Activated naive CD4-positive, alpha-beta T cell (primary cell): ENCODE measurements around the gene PARVA.

Experiments used
- DNase-seq, 4 experiments: peaks; one replicate each; lab custom pipeline; 2025; lab: John Stamatoyannopoulos, UW

PARVA gene

DNA sequence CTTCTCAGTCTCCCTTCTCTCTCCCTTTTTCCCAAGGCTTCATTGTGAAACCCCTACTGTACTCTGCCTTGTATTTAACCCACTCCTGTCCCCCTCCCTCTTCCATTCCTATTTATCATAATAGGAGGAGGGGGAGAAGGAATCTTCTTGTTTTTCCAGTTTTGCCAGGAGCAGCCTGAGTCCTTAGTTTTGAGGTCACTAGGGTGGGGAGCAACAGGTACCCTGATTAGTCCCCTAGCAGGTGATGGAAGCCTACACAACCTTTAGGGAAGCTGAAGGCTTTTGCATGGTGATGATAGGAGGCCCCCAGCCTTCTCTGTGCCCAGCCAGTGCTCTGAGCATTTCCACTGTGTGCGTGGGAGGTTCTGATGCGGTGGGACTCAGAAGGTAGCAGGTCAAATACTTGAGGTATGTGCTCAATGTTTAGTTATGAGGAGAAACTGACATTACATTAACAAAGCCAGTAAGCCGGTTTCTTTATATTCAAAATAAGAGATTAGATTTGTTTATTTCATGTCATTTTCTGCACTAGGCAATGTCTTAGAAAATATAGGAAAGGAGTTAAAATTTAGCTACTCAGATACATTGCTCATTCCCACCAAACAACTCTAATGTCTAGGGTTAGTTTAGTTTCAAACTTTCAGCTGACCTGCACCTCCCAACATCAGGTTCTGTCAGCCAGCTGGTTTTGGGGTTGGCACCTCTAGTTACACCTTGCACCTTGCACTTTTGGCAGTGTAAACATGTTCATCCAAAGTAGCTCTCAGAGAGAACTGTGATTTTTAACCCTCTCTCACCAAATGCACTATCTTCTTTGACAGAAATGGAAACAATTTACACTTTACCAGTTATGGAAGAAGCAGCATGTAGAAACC is 26.0 kb downstream of the PARVA start:
- no peak for DNase-seq

DNA sequence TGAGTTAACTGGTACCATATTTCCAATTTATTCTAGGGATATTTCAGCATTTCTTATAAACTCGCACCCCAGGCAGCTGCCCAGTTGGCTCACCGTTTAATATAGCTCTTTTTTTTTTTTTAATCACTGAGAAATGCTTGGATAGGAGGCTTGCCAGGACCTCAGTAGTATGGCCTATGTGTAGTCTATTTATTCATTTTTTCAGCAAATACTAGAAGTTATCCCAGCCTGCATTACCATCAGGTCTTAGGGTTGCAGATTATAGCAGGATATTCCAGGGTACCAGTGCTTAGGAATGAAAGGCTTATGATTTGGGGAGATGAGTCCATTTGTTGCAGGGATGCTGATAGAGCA is 26.6 kb downstream of the PARVA start:
- no peak for DNase-seq

DNA sequence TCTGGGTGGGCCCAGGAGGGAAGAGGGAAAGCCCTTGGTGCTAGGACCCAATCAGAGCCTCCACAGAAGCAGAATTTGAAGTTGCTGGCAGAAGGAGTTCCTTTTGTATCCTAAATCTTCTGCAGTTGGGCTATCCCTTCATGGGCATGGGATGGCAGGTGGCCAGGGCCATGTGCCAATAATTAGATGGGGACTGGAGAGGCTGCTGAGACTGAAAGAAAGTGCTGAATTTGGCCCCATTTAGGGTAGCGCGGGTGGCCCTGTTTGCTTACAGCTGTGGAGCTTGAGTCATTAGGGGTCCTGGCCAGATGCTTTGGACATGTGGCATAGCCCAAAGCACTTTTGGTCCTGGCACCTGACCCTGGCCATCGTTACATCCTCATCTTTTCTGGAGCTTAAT is 27.1 kb downstream of the PARVA start:
- no peak for DNase-seq

DNA sequence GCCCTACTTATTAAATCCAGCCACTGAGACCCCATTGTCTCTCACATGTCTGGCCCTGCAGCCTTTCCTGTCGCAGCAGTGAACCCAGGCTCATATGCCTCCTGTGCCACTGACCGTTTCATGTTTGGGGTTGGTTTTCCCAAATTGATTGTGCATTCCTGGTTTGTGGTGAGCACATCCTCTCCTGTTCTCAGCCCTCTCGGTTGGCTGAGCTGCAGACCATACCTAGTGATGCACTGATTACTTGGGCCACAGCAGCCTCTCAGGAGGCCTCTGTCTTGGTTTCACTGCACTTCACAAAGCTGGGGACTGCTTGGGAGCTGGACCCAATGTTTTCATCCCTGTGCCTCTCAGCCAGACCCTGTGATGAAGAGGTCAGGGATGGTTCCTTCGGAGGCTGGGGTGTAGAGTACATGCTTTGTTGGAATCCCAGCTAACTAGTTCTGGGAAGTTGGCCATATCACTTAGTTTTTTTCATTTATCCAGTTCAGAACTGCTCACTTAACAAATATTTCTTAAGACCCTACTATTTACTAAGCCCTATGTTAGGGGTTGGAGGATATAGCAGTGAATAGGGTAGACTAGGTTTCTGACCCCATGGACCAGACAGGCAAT is 30.9 kb downstream of the PARVA start:
- DNase-seq: no peak

DNA sequence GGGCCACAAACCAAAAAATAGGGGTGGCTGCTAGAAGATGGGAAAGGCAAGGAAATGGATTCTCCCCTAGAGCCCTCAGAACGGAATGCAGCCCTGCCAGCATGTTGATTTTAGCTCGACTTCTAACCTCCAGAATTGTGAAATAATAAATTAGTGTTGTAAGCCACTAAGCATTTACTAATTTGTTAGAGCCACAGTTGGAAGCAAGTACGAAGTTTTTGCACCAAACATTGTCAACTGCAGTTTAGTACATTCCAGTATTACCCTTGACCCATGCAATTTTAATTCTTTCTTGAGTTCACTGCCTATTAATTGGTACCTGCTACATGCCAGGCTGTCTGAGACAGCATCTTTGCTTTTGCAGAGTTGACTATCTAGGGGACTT is 32.2 kb downstream of the PARVA start:
- no peak for DNase-seq

DNA sequence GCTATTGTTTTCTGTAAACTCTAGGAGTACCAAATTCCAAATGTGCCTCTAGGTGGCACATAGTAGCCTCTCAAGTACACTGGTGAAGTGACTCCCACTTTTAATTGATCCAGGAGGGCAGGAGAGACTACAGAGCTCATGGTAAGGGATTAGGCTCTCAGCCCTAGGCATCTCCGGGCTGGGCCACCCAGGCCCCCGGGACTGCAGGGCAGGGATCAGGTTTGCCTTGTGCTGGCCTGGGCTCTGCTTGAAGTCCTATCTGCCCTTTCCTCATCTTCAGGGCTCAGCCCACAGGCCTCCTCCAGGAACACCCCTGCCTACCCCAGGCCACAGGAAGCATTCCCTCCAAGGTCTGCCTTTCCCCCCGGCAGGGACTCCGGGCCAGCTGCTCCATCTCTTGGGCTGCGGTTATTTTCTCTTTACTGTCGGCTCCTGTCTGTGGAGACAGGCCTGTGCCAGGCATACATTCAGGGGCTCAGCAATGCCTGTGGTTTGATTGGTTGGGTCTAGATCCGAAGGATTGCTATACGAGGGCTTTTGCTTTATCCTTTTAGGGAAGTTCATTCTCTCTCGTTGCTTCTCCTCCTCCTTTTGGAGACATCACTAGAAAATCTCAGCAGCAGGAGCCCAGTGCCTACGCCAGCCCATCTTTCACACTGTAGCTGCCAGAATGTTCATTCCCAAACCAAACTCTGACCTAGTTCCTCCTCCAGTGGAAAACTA is 32.8 kb downstream of the PARVA start:
- DNase-seq: no peak

DNA sequence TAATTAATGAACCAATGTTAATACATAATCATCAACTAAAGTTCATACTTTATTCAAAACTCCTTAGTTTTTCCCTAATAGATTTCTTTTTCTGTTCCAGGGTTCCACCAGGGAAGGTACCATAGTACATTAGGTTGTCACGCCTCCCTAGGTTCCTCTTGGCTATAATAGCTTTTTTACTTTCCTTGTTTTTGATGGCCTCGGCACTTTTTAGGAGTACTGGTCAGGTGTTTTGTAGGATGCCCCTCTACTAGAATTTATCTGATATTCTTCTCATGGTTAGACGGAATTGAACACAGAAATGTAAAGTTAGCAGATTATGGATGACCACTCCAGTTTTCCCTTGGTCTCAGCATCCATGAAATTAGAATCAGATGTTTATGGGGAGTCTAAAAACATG is 34.0 kb downstream of the PARVA start:
- no peak for DNase-seq

DNA sequence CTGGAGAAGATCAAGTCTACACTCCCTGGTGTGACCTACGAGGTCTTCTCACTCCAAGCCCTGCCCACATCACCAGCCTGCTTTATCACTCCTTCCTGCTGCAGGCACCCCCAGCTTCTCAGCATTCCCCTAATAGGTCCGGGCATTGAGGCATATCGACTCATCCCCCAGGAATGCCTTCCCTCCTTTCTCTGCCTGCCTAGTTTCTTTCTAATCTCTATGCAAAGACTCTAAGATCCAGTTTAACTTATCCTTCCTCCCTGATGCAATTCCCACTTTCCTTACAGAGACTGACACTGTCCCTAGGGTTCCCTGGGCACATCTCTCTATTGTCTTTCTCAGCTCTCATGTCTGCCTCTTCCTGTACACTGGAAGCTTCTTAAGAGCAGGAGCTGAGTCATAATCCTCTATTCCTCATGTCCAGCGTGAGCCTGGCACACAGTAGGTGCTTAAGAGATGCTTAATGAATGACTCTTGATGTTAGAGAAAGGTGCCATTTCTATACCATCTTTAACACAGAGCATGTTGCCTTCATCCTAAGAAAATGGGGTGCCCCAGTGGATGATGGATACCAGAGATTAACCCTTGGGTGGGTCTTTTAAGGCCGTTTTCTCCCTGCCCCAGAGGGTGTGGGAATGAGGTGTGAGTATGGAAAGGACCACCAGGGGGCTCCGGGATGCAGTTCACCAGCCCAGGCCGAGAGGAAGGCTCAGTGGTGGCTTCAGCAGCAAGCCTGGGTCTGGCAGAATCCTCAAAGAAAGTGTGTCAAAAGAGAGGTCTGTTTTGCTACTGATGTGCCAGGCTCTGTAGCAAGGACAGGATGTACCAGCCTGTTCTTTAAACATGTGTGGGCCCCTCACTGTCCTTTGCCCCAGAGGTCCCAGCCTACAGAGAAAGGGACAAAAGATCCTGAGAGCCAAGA is 34.7 kb downstream of the PARVA start:
- no peak for DNase-seq

DNA sequence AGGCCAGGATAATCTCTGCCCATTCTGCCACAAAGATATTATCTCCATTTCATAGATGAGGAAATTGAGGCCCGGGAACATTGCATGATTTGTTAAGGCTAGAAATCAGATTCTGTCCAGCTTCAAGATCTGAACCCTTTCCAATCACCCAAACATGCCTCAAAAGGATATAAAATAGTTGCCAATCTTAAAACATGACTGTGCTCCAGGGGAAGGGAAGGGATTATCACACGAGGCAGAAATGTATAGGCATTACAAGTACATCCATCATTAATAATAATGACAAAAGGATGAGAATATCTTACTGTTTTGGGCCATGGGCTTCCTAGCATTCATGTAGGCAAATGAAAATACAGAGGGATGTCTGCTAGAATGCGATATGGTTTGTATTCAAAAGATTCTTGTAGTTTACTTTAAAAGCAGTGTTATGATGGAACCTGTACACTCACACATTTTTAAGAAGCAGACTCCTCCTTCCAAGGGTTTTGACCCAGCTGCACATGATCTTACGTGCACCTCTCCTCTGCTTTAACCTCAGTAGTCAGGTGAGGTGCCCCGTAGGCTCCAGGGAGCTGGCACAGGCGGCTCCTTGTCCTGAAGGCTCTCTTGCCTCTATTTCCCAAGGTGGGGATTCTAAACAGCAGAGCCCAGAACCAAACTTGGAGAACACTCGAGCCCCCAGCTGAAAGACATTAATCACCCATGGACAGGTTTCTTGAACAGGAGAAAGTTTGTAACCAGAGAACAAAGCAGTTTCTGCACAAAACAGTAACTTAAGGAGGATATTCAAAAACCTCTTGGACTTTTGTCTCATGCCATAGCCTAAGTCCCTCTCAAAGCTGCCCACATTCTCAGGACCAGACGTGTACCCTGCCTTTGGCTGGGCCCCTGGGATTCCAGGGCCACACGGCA is 36.0 kb downstream of the PARVA start:
- no peak for DNase-seq

DNA sequence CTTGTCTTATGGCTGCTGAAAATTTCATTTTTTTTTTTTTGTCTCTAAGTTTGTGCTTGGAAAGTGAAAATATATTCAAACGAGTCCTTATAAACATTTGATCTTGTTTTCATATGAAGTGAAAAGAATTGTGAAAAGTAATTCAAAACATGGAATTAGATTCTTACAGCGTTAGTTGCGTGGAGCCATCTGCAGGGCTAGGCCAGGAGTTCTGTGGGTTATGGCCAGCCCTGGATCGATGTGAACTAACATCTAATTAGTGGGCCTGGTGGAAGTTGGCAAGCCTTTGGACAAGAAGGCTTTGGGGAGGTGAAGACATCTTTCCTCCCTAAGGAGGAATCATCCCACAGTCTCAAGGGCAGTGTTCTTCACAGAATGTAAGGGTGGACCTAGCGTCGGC is 37.2 kb downstream of the PARVA start:
- no peak for DNase-seq

DNA sequence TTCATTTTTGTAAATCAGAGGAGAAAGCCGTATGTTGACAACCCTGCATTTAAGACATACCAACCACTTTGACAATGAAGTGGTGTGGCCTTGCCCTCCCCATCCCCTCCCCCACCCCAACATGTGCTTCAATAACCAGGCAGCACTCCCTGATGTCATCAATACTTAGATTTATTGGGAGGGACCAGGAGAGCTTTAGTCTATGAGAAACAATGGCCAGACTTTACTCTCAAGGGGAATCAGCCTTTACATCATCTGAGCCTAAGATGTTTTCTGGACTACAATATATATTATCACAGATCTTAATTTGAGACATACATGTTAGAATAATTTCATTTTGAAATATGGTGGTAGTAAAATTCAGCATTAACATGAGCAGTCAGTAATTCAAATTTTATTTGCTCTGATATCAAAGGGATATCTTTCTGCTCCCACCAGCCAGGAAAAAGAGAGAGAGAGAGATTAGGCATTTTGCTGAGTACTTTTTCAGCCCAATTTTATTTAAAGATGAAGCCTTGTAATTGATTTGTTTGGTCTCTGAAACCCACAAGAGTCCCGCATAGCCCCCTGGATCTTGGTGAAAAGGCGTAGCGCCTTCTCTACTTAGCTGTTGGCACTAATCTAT is 38.1 kb downstream of the PARVA start:
- DNase-seq: no peak

DNA sequence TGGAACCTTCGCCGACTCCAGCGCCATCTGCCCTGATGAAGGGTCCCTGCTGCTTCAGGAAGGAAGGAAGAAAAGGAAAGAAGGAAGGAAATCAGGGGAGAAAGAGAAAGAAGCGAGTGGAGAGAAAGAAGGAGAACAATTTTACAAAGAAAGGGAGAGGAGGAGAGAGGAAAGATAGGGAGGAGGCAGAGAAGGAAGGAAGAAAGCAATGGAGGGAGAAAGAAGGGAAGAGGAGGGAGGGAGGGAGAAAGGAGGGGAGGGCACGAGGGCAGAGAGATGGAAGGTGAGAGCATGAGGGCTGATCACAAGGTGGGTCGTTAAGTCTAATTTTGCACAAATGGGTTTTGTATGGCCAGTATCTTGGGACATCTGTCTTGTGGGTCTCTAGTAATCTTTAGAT is 39.2 kb downstream of the PARVA start:
- no peak for DNase-seq

DNA sequence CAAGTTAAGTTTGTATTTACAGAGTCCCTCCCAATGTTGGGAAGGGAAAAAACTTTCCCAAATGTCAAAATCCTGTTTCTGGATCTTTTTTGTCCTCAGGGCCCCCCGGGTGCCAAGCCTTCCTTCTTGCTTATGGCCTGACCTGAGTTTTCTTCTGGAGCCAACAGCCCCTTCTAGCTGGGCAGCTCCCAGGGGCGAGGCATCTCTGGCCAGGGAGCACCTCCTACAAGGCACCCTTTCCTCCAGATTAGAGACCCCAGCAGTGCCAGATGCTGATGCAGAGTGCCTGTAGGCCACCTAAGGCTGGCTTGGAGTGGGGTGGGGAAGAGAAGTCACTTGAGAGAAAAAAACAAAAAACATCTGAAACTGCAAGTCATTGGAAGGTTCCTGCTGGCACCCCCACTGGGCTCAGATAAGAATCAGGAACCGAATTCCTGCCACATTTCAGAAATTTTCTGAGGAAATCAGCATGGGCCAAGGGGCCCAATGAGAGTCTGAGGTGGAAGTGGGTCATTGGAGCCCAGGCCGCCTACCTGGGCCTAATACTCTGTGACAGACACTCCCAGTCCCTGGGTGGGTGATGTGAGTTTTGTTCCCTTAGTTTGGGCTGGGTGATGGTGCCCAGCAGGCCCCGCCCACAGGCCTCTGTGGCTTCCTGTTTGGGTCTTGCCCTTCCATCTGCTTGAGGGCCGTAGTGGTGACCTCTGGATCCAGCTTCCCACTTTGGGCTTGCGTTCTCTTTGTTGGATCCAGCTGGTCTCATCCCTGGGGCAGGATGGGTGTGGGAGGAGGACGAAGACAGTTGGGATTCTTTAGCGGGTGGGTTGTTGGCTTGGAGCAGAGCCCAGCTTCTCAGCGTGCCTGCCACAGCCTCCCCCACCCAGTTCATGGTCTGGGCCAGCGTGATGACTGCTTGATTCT is 40.6 kb downstream of the PARVA start:
- no peak for DNase-seq

DNA sequence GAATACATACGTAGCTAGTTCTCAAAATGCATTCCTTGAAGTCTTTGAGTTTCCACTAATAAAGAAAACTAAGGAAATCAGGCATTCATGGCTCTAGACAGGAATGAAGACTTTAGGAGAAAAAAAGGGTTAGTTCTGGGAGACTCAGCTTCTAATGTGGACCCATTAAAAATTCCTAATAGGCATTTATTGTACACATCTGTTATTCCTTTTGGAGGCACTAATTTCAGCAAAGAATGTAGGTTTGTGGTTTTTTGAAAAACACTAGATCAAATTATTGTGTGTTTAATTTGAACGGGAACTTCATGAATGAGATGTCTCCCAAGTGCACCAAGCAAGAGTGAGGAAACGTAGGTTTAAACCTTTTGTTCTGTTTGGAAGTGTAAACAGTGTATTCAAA is 42.7 kb downstream of the PARVA start:
- DNase-seq: no peak

DNA sequence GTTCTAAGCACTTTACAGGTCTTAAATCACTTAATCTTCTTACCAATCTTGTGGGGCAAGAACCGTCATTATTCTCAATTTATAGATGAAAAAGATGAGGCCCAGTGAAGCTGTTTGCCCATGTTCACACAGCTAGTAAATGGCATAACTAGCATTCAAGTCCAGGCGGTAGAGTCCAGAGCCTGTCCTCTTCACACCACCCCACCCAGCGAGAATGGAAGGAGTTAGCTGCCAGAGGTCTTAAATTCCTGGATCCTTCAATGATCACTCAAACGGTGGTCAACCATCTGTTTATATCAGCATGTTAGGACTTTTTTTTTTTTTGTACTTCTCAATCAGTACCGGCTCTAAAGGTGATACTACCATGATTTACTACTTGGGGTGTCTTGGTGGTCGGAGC is 43.3 kb downstream of the PARVA start:
- no peak for DNase-seq

DNA sequence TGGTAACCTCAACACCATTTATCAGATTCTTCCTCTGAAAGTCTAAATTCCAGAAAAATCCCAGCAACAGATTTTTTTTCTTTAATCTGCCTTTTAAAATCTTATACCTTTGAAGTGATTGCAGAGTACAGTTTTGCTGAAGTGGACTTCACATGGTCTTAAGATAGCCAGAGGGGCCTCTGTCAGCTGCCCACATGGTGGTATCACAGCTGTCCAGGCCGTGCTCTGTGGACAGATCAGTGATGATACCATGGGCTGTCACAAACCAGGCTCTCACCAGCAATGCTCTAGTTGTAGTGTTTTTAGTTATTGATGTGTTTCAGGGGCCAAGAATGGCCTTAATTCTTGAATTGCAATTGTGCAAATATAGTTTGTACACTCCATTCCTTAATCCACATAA is 44.0 kb downstream of the PARVA start:
- no peak for DNase-seq

DNA sequence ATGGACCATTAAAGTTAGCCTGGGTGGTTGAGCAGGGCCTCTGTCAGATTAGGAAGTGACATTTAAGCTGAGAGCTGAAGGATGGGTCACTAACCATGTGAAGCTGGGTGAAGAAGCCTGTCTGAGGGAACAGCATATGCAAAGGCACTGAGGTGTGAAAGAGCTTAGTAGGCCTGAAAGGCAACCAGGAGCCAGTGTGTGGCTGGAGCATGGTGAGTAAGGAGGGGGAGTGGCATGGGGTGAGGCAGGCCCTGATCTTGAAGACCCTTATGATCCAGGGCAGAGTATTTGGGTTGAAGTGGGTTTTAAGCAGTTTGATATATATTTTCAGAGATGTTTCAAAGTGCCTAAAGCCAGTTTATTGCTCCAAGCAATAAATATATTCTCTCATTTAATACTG is 48.8 kb downstream of the PARVA start:
- no peak for DNase-seq

DNA sequence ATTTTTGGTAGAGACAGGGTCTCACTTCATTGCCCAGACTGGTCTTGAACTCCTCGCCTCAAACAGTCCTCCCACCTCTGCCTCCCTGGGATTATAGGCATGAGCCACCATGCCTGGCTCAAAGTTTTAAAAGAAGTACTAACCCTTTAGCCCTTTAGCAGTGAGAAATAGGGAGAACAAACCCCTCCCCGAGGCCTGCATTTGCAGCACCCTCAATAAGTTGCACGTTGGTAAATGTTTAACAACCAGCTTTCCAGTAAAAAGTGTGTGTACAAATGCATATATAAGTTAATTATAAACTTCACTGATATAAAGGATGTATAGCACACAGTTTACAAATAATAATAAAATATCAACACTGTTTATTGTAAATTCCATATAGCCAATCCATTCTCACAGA is 51.8 kb downstream of the PARVA start:
- DNase-seq: no peak

DNA sequence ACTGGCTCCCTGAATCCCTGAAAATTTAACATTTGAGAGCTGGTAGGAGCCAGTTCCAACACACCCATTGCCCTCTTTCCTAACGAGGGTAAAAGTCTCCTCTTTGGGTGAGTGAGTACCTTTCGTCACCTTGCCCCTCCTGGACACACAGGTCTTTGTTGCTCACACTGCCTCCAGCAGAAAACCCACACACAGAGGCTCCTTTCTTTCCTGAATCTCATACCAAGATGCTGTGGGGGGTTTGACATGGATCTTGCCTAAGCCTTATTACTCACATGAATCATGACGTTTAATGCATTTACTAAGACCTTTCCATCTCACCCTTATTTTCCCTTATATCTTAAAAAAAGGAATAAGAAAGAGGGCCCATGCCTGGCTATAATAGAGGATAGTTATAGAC is 53.0 kb downstream of the PARVA start:
- DNase-seq: no peak
